Left ventricle myocardium superior (tissue), 1 donor: ENCODE results near the gene SLC66A2. TPM values are rescaled to one million over a fixed set of nuclear protein-coding genes. Genes with fewer than 3 reads are reported as not detected.
A peak's percentile ranks its signal among the peaks of the same experiment; 100 is the strongest.
"Not testable (repeated sequence)": the region's sequence is repeated elsewhere in the genome, so short reads cannot be mapped to it uniquely, and the experiment has no call there.

Source experiments
- ATAC-seq: fragments of 200-7000 bp; cut with Tn5 transposase; one replicate; pipeline ENCODE4 v1.9.1; 2020; ENCODE audit warnings: mild to moderate bottlenecking, moderate library complexity
- DNase-seq: peaks from one replicate; pipeline ENCODE4 v3.0.0-alpha.2; 2020
- intact Hi-C: fragments of 100-400 bp; cut with micrococcal nuclease; formaldehyde crosslinking; loops from one replicate; pipeline ENCODE4 v1.11.0; 2022
- long read RNA-seq: library from polyadenylated mRNA; unstranded; transcript quantifications from one replicate; pipeline ENCODE4 v2.0.0, GENCODE V29; 2021
- total RNA-seq: library from RNA; stranded (reverse); fragmentation: NEBNext Ultra II Directional; extraction: Animal tissue kit (Norgen Biotek cat#: 25700); gene quantifications from one replicate; pipeline ENCODE4 v1.2.1, GENCODE V29; 2021
- donor health status: DM: no; HTN: yes; CAD: no; lungs with severe emphysema.

SLC66A2 gene
- 28.9 TPM for total RNA-seq
- long read RNA-seq, transcript PQLC1-203 (6 exons, 2,555 nt), result major isoform, 26 of 75 reads
- long read RNA-seq, transcript PQLC1-202 (5 exons, 2,475 nt), result minor isoform, 17 of 75 reads
- long read RNA-seq, partial matches to known transcripts, result 8 of 75 reads
- long read RNA-seq, other reads (novel, unspliced or antisense), result 20 of 75 reads

- ATAC-seq (peak; percentile 93), DNase-seq (peak; percentile 97)
- intact Hi-C loops, result no loop called here
Measured at GRCh38 chr18:79951545-79952455, at the start of gene SLC66A2. TSS of gene SLC66A2 (minus strand) at chr18:79951653. CDS start at chr18:79950926, 727 bp downstream.

GRCh38 chr18:80000877-80001276, 49.4 kb upstream of the SLC66A2 start:
- intact Hi-C loops, result no loop called here
- no peak for DNase-seq
- no peak for ATAC-seq

- DNase-seq, intact Hi-C loops, ATAC-seq: not testable (repeated sequence)
Measured at GRCh38 chr18:79999701-80000100, 48.2 kb upstream of the SLC66A2 start.

GRCh38 chr18:79991494-79991893, 40.0 kb upstream of the SLC66A2 start:
- ATAC-seq, result no peak
- intact Hi-C loops, result no loop called here
- DNase-seq, result no peak

DNA sequence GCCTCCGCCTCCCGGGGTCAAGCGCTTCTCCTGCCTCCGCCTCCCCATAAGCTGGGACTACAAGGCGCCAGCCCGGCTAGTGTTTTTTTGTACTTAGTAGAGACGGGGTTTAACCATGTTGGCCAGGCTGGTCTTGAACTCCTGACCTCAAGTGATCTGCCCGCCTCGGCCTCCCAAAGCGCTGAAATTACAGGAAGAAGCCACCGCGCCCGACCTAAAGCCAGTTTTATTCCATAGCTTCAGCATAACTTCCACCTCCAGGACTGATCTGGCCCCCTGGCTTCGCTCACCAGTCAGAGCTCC, 37.7 kb upstream of the SLC66A2 start:
- DNase-seq (no peak), ATAC-seq (no peak)
- intact Hi-C loops, result no loop called here

DNA sequence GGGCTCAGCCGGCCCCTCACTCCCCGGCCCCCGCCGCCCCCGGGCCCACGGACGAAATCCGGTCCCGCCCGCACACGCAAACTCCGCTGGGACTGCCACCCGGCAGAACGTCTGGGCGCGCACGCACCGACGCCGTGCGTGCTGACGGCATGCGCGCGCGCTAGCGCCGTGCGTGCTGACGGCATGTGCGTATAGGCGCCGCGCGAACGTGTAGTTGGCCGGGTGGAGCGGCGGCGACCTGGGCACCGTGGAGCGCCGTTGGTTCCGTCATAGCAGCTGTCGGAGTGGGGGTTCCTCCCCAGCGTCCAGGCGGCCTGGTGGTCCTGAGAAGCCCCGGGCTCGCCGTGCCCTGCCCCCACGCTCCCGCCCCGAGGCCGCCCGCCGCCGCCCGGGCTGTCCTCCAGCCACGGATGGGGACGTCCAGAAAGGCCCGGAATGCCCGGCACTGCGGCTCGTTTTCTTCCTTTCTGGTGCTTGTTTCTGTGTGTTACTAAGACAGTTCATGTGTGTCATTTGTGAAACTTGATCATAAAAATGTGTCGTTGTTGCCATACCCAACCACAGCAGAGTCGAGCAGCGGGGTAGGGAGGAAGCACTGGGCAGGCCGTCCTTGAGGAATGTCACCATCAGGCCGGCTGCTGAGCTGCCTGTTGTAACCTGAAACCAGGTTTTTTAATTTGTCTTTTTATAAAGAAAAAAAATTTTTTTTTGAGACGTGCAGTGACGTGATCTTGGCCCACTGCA, 37.2 kb upstream of the SLC66A2 start, which contains the start of gene TXNL4A:
Gene TXNL4A, minus strand, starts transcription at position 113 of the 744 bp plus-strand sequence. CDS start 171 bp downstream, outside the sequence.
- ATAC-seq (peak; percentile 99), DNase-seq (peak; percentile 96)
- intact Hi-C loops, result no loop called here

- intact Hi-C loops, result no loop called here
- ATAC-seq (peak; percentile 72), DNase-seq (peak; percentile 71)
Measured at GRCh38 chr18:79988071-79988450, 36.6 kb upstream of the SLC66A2 start.

- intact Hi-C loops, result no loop called here
- DNase-seq, result no peak
- no peak for ATAC-seq
Measured at GRCh38 chr18:79987566-79987965, 36.1 kb upstream of the SLC66A2 start.

GRCh38 chr18:79986726-79987125, 35.3 kb upstream of the SLC66A2 start:
- ATAC-seq (no peak), DNase-seq (no peak)
- intact Hi-C loops, result no loop called here

GRCh38 chr18:79985172-79985571, 33.7 kb upstream of the SLC66A2 start:
- ATAC-seq (no peak), DNase-seq (no peak)
- intact Hi-C loops, result no loop called here

- no peak for DNase-seq
- intact Hi-C loops, result no loop called here
- no peak for ATAC-seq
Measured at GRCh38 chr18:79983793-79984192, 32.3 kb upstream of the SLC66A2 start.

GRCh38 chr18:79983253-79983652, 31.8 kb upstream of the SLC66A2 start:
- DNase-seq, result no peak
- intact Hi-C loops, result no loop called here
- no peak for ATAC-seq

DNA sequence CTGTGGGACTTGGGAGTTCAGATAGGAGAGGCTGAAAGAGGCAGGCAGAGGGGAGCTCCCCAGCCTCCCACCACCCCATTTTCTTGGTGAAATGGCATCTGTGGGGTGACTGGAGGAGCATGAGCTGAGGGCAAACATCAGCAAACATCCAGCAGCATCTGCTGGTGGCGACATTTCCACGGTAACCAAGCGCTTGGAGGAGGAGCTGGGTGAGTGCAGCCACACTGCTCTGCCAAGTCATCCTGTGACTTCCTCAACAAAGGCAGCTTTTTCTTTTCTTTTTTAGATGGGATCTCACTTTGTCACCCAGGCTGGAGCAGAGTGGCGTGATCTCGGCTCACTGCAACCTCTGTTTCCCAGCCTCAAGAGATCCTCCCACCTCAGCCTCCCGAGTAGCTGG, 31.3 kb upstream of the SLC66A2 start:
- no peak for DNase-seq
- ATAC-seq, result no peak
- intact Hi-C loops, result no loop called here

DNA sequence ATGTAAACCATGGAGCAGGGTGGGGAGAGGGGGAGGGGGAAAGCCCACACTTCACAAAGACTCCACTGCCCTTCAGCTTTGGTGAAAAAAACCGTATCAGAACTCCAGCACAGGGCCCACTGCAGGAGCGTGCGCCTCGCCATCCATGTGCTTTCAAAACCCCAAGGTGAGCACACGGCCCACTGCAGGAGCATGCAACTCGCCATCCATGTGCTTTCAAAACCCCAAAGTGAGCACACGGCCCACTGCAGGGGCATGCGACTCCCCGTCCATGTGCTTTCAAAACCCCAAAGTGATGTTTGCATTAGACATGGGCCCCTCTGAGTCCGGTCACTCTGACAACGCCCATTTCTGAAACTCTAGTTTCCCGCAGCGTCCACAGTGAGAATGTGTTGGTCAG, 29.1 kb upstream of the SLC66A2 start:
- ATAC-seq (no peak), DNase-seq (no peak)
- intact Hi-C loops, result no loop called here

- DNase-seq (no peak), ATAC-seq (no peak)
- intact Hi-C loops, result no loop called here
Measured at GRCh38 chr18:79979843-79980242, 28.4 kb upstream of the SLC66A2 start.

- ATAC-seq, result peak; percentile 85
Measured at GRCh38 chr18:79975985-79976680, 24.7 kb upstream of the SLC66A2 start.

GRCh38 chr18:79975043-79975442, 23.6 kb upstream of the SLC66A2 start:
- DNase-seq (no peak), ATAC-seq (no peak)
- intact Hi-C loops, result no loop called here

More at GRCh38 chr18:79975985-79976680, 24.7 kb upstream of the SLC66A2 start:
- DNase-seq, result peak; percentile 74
- intact Hi-C loops, result no loop called here

DNA sequence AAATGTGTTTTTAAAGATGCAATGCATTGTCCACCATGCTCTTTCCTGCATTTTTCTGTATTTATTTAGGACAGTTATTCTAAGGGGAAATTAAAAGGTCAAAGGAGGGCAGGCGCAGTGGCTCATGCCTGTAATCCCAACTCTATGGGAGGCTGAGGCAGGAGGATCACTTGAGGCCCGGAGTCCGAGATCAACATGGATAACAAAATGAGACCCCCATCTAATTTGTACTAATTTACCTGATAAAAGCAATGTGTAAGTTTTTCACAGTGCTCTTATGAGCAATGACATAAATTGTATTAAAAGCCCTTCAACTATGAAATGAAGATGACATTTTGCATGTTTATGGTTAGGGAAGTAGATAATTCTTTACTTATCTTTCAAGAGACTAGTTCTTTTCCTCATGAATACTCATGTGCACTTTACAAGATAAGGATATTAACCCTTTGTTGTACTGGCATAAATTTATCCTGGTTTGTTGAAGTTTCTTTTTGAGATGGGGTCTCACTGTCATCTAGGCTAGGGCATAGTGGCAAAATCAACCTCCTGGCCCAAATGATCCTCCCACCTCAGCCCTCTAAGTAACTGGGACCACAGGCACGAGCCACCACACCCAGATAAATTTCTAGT, 22.7 kb upstream of the SLC66A2 start:
- DNase-seq, result no peak
- intact Hi-C loops, result no loop called here
- no peak for ATAC-seq

GRCh38 chr18:79973517-79973916, 22.1 kb upstream of the SLC66A2 start:
- ATAC-seq (no peak), DNase-seq (no peak)
- intact Hi-C loops, result no loop called here
